Measurements from ENCODE around the gene FAM174B. TPM values are rescaled to one million over a fixed set of nuclear protein-coding genes. Genes with fewer than 3 reads are reported as not detected.

Gene FAM174B
- total and polyA plus RNA-seq, 2 experiments from 2014 or later: 17.8 to 34.9 TPM

GRCh38 chr15:92601592-92602266, 53.8 kb downstream of the FAM174B start:
- no peak overlapping the region for H3K4me3 ChIP-seq
- no peak overlapping the region for H2AFZ ChIP-seq
- no peaks in the 10 kb centered on the region for H4K20me1 ChIP-seq (ENCODE audit: insufficient read depth, poor library complexity, severe bottlenecking)
- no peaks in the 10 kb centered on the region for H3K27me3 ChIP-seq
- H3K4me2 ChIP-seq: no peak overlapping the region
- no peaks in the 10 kb centered on the region for H3K36me3 ChIP-seq (replicated peaks; ENCODE audit: insufficient read depth, low read depth)
- no peaks in the 10 kb centered on the region for H3K4me1 ChIP-seq (ENCODE audit: insufficient read depth)
- no peaks in the 10 kb centered on the region for H3K9me3 ChIP-seq (ENCODE audit: low read depth)
- no peak overlapping the region for H3K27ac ChIP-seq
- H3K9me2 ChIP-seq (replicated peaks; ENCODE audit: insufficient read depth): no peaks in the 10 kb centered on the region
- no peak for DNase-seq (ENCODE audit: low spot score)
- H3K79me2 ChIP-seq: no peaks in the 10 kb centered on the region
- TF ChIP-seq EZH2phosphoT487 (IDR thresholded peaks at IDR 0.05; ENCODE audit: low read depth, severe bottlenecking, unreplicated experiment) (no peak), EZH2 (IDR thresholded peaks at IDR 0.05; ENCODE audit: borderline replicate concordance) (no peak), CTCF (IDR thresholded peaks at IDR 0.05; ENCODE audit: poor library complexity) (no peak)
- 96% methylated on average over 3 of the region's 3 CpGs for WGBS (ENCODE audit: low lambda C conversion rate, missing lambda C conversion rate)

GRCh38 chr15:92600856-92601255, 54.7 kb downstream of the FAM174B start:
- Histone ChIP-seq H2AFZ (no peak overlapping the region), H3K4me2 (no peak overlapping the region), H3K9me2 (replicated peaks; ENCODE audit: insufficient read depth) (no peaks in the 10 kb centered on the region)

GRCh38 chr15:92599394-92599970, 56.1 kb downstream of the FAM174B start:
- DNase-seq (ENCODE audit: low spot score): no peak
- Histone ChIP-seq H3K4me1 (ENCODE audit: insufficient read depth) (no peaks in the 10 kb centered on the region), H3K36me3 (replicated peaks; ENCODE audit: insufficient read depth, low read depth) (no peaks in the 10 kb centered on the region), H3K27me3 (no peaks in the 10 kb centered on the region), H3K27ac (no peak overlapping the region), H3K9me3 (ENCODE audit: low read depth) (no peaks in the 10 kb centered on the region), H3K9me2 (replicated peaks; ENCODE audit: insufficient read depth) (no peaks in the 10 kb centered on the region), H2AFZ (no peak overlapping the region), H3K4me2 (no peak overlapping the region), H4K20me1 (ENCODE audit: insufficient read depth, poor library complexity, severe bottlenecking) (no peaks in the 10 kb centered on the region), H3K79me2 (no peaks in the 10 kb centered on the region), H3K4me3 (no peak overlapping the region)
- 74% methylated on average over 4 of the region's 4 CpGs for WGBS (ENCODE audit: low lambda C conversion rate, missing lambda C conversion rate)
- no peak for TF ChIP-seq EZH2phosphoT487 (IDR thresholded peaks at IDR 0.05; ENCODE audit: low read depth, severe bottlenecking, unreplicated experiment)
- TF ChIP-seq EZH2 (IDR thresholded peaks at IDR 0.05; ENCODE audit: borderline replicate concordance): no peak
- no peak for TF ChIP-seq CTCF (IDR thresholded peaks at IDR 0.05; ENCODE audit: poor library complexity)

More at GRCh38 chr15:92600856-92601255, 54.7 kb downstream of the FAM174B start:
- Histone ChIP-seq H3K4me3 (no peak overlapping the region), H3K9me3 (ENCODE audit: low read depth) (no peaks in the 10 kb centered on the region), H3K36me3 (replicated peaks; ENCODE audit: insufficient read depth, low read depth) (no peaks in the 10 kb centered on the region), H3K79me2 (no peaks in the 10 kb centered on the region), H3K4me1 (ENCODE audit: insufficient read depth) (no peaks in the 10 kb centered on the region), H3K27ac (no peak overlapping the region), H4K20me1 (ENCODE audit: insufficient read depth, poor library complexity, severe bottlenecking) (no peaks in the 10 kb centered on the region), H3K27me3 (no peaks in the 10 kb centered on the region)
- no peak for TF ChIP-seq CTCF (IDR thresholded peaks at IDR 0.05; ENCODE audit: poor library complexity)
- no peak for TF ChIP-seq EZH2phosphoT487 (IDR thresholded peaks at IDR 0.05; ENCODE audit: low read depth, severe bottlenecking, unreplicated experiment)
- no peak for TF ChIP-seq EZH2 (IDR thresholded peaks at IDR 0.05; ENCODE audit: borderline replicate concordance)
- no peak for DNase-seq (ENCODE audit: low spot score)
- 42% methylated on average over 3 of the region's 3 CpGs for WGBS (ENCODE audit: low lambda C conversion rate, missing lambda C conversion rate)
